Glomerular visceral epithelial cell (primary cell): ENCODE results near the gene NECAB3.

Source experiments
- DNase-seq: peaks from one replicate; pipeline ENCODE4 v3.0.0-alpha.2; 2016; ENCODE audit errors: extremely low spot score

The NECAB3 gene

GRCh38 chr20:33697129-33697528 is 22.9 kb upstream of the NECAB3 start:
- DNase-seq, result no peak

- DNase-seq, result no peak
Measured at GRCh38 chr20:33696448-33696847, 22.2 kb upstream of the NECAB3 start.

- DNase-seq, result no peak
Measured at GRCh38 chr20:33694639-33695012, 20.4 kb upstream of the NECAB3 start.

- DNase-seq, result no peak
Measured at GRCh38 chr20:33693741-33694638, 19.8 kb upstream of the NECAB3 start.

- no peak for DNase-seq
Measured at GRCh38 chr20:33693289-33693688, 19.1 kb upstream of the NECAB3 start.

- DNase-seq, result peak; percentile 63
Measured at GRCh38 chr20:33689973-33690372, 15.7 kb upstream of the NECAB3 start.

GRCh38 chr20:33689493-33689892 is 15.3 kb upstream of the NECAB3 start:
- no peak for DNase-seq

- no peak for DNase-seq
Measured at GRCh38 chr20:33688938-33689424, 14.8 kb upstream of the NECAB3 start.

GRCh38 chr20:33687993-33688937 is 14.0 kb upstream of the NECAB3 start:
- no peak for DNase-seq

- DNase-seq, result no peak
Measured at GRCh38 chr20:33687370-33687915, 13.2 kb upstream of the NECAB3 start.

GRCh38 chr20:33686984-33687366 is 12.7 kb upstream of the NECAB3 start:
- no peak for DNase-seq

GRCh38 chr20:33686100-33686983 is 12.1 kb upstream of the NECAB3 start, which contains the start of gene E2F1:
Gene E2F1, minus strand, starts transcription at chr20:33686385. Its CDS starts 121 bp downstream, at chr20:33686264.
- peak; percentile 97 for DNase-seq

- DNase-seq, result peak; percentile 60
Measured at GRCh38 chr20:33685328-33686099, 11.3 kb upstream of the NECAB3 start.

GRCh38 chr20:33684533-33685327 is 10.5 kb upstream of the NECAB3 start:
- no peak for DNase-seq

- DNase-seq, result no peak
Measured at GRCh38 chr20:33681728-33682353, 7.6 kb upstream of the NECAB3 start.

- no peak for DNase-seq
Measured at GRCh38 chr20:33681288-33681687, 7.1 kb upstream of the NECAB3 start.

- no peak for DNase-seq
Measured at GRCh38 chr20:33680686-33681085, 6.5 kb upstream of the NECAB3 start.

GRCh38 chr20:33679758-33680485 is 5.7 kb upstream of the NECAB3 start:
- no peak for DNase-seq
